Left ventricle myocardium inferior (tissue), 1 donor: Measurements from ENCODE around the gene MECP2. TPM values are rescaled to one million over a fixed set of nuclear protein-coding genes. Genes with fewer than 3 reads are reported as not detected.

Experiments
- DNase-seq: peaks from one replicate; pipeline ENCODE4 v3.0.0-alpha.2; 2020
- H3K27ac ChIP-seq: fragments of 200-600 bp; replicated peaks from 2 replicates; pipeline ENCODE4 v1.8.0; 2021
- H3K27me3 ChIP-seq: fragments of 200-600 bp; 2 replicates; pipeline ENCODE4 v1.8.0; 2021; ENCODE audit warnings: low read depth
- H3K36me3 ChIP-seq: fragments of 200-600 bp; 2 replicates; pipeline ENCODE4 v1.8.0; 2021
- H3K4me1 ChIP-seq: fragments of 200-600 bp; 2 replicates; pipeline ENCODE4 v1.8.0; 2021
- H3K4me3 ChIP-seq: fragments of 200-600 bp; 2 replicates; pipeline ENCODE4 v1.8.0; 2021; ENCODE audit warnings: mild to moderate bottlenecking, moderate library complexity
- H3K9me3 ChIP-seq: fragments of 200-600 bp; replicated peaks from 2 replicates; pipeline ENCODE4 v1.8.0; 2021
- intact Hi-C: fragments of 100-400 bp; cut with micrococcal nuclease; formaldehyde crosslinking; loops from one replicate; pipeline ENCODE4 v1.11.0; 2022
- total RNA-seq: library from RNA; stranded (reverse); fragmentation: NEBNext Ultra II Directional; extraction: Animal tissue kit (Norgen Biotek cat#: 25700); gene quantifications from one replicate; pipeline ENCODE4 v1.2.1, GENCODE V29; 2021
- TF ChIP-seq, protein P1 (sequence below): fragments of 200-600 bp; IDR thresholded peaks from 2 replicates; pipeline ENCODE4 v1.8.0; 2021; ENCODE audit warnings: antibody characterized with exemption, mild to moderate bottlenecking, borderline replicate concordance
- donor health status: DM: no; HTN: yes; CAD: no; lungs with severe emphysema.

Gene MECP2
- total RNA-seq, 1 donor from 2014 or later, result 28.3 TPM

DNA sequence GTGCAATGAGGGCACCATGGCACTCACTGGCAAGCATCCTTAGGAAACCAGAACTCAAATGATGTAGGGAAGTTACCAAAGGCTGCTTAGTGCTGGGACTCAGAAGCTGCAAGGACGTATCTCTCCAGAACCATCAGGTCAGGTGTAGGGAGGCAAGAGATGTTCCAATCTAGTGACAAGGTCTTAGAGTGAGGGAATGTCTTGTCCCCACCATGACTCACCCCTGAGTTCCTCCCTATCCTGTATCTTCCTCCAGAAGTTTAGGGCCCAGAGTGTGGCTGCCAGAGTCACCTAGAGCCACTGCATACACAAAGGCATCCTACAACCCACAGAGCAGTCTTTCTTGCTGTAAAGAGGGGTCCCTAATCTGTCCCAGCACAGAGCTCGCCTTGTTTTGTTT is 63.7 kb downstream of the MECP2 start:
- no peak for DNase-seq
- intact Hi-C loops, result no loop called here
- TF ChIP-seq, protein P1, sequence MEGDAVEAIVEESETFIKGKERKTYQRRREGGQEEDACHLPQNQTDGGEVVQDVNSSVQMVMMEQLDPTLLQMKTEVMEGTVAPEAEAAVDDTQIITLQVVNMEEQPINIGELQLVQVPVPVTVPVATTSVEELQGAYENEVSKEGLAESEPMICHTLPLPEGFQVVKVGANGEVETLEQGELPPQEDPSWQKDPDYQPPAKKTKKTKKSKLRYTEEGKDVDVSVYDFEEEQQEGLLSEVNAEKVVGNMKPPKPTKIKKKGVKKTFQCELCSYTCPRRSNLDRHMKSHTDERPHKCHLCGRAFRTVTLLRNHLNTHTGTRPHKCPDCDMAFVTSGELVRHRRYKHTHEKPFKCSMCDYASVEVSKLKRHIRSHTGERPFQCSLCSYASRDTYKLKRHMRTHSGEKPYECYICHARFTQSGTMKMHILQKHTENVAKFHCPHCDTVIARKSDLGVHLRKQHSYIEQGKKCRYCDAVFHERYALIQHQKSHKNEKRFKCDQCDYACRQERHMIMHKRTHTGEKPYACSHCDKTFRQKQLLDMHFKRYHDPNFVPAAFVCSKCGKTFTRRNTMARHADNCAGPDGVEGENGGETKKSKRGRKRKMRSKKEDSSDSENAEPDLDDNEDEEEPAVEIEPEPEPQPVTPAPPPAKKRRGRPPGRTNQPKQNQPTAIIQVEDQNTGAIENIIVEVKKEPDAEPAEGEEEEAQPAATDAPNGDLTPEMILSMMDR, result no peak
- Histone ChIP-seq H3K36me3 (peaks cover 10% of the 10 kb centered on the region), H3K9me3 (no peaks in the 10 kb centered on the region), H3K4me1 (peaks cover 37% of the 10 kb centered on the region), H3K27ac (no peak overlapping the region), H3K27me3 (no peaks in the 10 kb centered on the region), H3K4me3 (no peak overlapping the region)

DNA sequence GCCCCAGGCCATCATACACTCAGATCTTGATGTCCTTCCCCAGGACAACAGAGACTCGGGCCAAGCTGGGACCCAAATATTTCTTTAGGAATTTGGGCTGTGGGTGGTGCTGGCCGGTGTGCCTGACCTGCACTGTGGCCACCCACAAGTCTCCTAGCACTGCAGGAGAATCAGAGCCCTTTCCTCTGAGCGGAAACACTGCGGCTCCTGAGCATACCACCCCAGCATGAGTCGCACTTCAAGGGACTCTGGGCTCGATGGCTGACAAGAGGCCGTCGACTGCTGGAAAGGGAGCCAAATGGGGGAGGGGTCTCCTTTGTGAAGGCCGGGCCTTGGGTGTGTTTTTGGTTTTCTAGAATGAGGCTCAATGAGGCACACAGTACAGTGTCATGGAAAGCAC is 64.9 kb downstream of the MECP2 start:
- no peak for DNase-seq
- TF ChIP-seq, protein P1, result no peak
- intact Hi-C loops, result no loop called here
- Histone ChIP-seq H3K9me3 (no peaks in the 10 kb centered on the region), H3K27ac (no peak overlapping the region), H3K4me1 (peaks cover 46% of the 10 kb centered on the region), H3K27me3 (no peaks in the 10 kb centered on the region), H3K4me3 (no peak overlapping the region), H3K36me3 (peaks cover 15% of the 10 kb centered on the region)

DNA sequence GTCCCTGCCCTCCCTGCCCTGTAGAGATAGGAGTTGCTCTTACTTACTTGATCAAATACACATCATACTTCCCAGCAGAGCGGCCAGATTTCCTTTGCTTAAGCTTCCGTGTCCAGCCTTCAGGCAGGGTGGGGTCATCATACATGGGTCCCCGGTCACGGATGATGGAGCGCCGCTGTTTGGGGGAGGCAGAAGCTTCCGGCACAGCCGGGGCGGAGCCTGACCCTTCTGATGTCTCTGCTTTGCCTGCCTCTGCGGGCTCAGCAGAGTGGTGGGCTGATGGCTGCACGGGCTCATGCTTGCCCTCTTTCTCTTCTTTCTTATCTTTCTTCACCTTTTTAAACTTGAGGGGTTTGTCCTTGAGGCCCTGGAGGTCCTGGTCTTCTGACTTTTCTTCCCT is 65.4 kb downstream of the MECP2 start:
- Histone ChIP-seq H3K9me3 (no peaks in the 10 kb centered on the region), H3K4me3 (no peak overlapping the region), H3K27me3 (no peaks in the 10 kb centered on the region), H3K27ac (no peak overlapping the region), H3K4me1 (peaks cover 46% of the 10 kb centered on the region), H3K36me3 (peaks cover 15% of the 10 kb centered on the region)
- TF ChIP-seq, protein P1, result no peak
- no peak for DNase-seq
- intact Hi-C loops, result no loop called here

DNA sequence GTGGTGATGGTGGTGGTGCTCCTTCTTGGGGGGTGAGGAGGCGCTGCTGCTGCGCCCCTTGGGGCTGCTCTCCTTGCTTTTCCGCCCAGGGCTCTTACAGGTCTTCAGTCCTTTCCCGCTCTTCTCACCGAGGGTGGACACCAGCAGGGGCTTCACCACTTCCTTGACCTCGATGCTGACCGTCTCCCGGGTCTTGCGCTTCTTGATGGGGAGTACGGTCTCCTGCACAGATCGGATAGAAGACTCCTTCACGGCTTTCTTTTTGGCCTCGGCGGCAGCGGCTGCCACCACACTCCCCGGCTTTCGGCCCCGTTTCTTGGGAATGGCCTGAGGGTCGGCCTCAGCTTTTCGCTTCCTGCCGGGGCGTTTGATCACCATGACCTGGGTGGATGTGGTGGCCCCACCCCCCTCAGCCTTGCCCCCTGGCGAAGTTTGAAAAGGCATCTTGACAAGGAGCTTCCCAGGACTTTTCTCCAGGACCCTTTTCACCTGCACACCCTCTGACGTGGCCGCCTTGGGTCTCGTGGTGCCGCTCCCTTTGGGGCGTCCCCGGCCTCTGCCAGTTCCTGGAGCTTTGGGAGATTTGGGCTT is 66.7 kb downstream of the MECP2 start:
- TF ChIP-seq, protein P1, result no peak
- Histone ChIP-seq H3K36me3 (peaks cover 15% of the 10 kb centered on the region), H3K4me3 (no peak overlapping the region), H3K27me3 (no peaks in the 10 kb centered on the region), H3K9me3 (no peaks in the 10 kb centered on the region), H3K4me1 (peaks cover 40% of the 10 kb centered on the region), H3K27ac (no peak overlapping the region)
- intact Hi-C loops, result no loop called here
- no peak for DNase-seq

DNA sequence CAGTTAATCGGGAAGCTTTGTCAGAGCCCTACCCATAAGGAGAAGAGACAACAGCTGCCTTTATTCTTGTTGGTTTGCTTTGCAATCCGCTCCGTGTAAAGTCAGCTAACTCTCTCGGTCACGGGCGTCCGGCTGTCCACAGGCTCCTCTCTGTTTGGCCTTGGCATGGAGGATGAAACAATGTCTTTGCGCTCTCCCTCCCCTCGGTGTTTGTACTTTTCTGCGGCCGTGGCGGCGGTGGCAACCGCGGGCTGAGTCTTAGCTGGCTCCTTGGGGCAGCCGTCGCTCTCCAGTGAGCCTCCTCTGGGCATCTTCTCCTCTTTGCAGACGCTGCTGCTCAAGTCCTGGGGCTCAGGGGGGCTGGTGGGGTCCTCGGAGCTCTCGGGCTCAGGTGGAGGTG is 67.3 kb downstream of the MECP2 start:
- no peak overlapping the region for H3K27ac ChIP-seq
- H3K4me3 ChIP-seq, result no peak overlapping the region
- peaks cover 15% of the 10 kb centered on the region for H3K36me3 ChIP-seq
- intact Hi-C loops, result no loop called here
- no peaks in the 10 kb centered on the region for H3K9me3 ChIP-seq
- H3K4me1 ChIP-seq, result peaks cover 37% of the 10 kb centered on the region
- TF ChIP-seq, protein P1, result no peak
- DNase-seq, result no peak
- H3K27me3 ChIP-seq, result no peaks in the 10 kb centered on the region

DNA sequence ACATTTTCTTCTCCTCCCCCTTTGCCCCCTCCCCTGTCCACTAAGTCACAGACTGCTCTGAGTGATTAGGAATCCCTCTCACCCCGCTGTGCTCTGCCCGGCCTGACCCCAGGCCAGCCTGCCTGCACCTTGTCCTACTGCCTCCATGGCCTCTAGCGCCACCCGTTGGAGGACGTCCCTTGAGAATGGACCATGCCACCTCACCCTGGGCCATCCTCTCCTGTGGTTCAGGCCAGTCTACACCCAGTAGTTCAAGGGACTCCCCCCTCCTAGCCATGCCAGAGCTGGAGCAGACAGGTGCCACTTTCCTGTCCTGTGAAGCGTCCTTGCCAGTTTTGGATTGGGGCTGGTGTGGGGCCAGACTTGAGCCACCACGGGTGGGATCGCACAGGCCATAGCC is 68.1 kb downstream of the MECP2 start:
- Histone ChIP-seq H3K4me3 (no peak overlapping the region), H3K27me3 (no peaks in the 10 kb centered on the region), H3K27ac (no peak overlapping the region), H3K9me3 (no peaks in the 10 kb centered on the region), H3K4me1 (peaks cover 39% of the 10 kb centered on the region), H3K36me3 (peaks cover 15% of the 10 kb centered on the region)
- intact Hi-C loops, result no loop called here
- no peak for DNase-seq
- TF ChIP-seq, protein P1, result no peak
